Activated CD4-positive, alpha-beta T cell treated with anti-CD3 and anti-CD28 coated beads, Interleukin-2, amount 10 ng/mL, durations not matched to agents 7 days and 5 days (primary cell): Measurements from ENCODE around the gene RGS6. TPM values are rescaled to one million over a fixed set of nuclear protein-coding genes. Genes with fewer than 3 reads are reported as not detected.

Experiments
- CTCF ChIA-PET: fragments of 350-600 bp; sonication (Branson Sonifier 250); formaldehyde crosslinking; loops from one replicate; lab custom pipeline; 2021; ENCODE audit warnings: antibody characterized with exemption; lab: Charles Lee
- POLR2A ChIA-PET: fragments of 350-600 bp; sonication (Branson Sonifier 250); formaldehyde crosslinking; loops from one replicate; lab custom pipeline; 2021; ENCODE audit warnings: antibody characterized with exemption; lab: Charles Lee
- DNase-seq: peaks from one replicate; pipeline ENCODE4 v3.0.0-alpha.2; 2020
- H3K27ac Mint-ChIP-seq: one replicate; pipeline ENCODE4 v1.8.0; 2021; ENCODE audit warnings: mild to moderate bottlenecking, moderate library complexity, mixed read lengths
- H3K27me3 Mint-ChIP-seq: one replicate; pipeline ENCODE4 v1.8.0; 2021; ENCODE audit warnings: mixed read lengths
- H3K36me3 Mint-ChIP-seq: one replicate; pipeline ENCODE4 v1.8.0; 2021; ENCODE audit warnings: low read depth, mixed read lengths
- H3K4me1 Mint-ChIP-seq: one replicate; pipeline ENCODE4 v1.8.0; 2021; ENCODE audit warnings: mixed read lengths
- H3K4me3 Mint-ChIP-seq: one replicate; pipeline ENCODE4 v1.8.0; 2021; ENCODE audit warnings: mild to moderate bottlenecking, moderate library complexity, mixed read lengths
- H3K9me3 Mint-ChIP-seq: one replicate; pipeline ENCODE4 v1.8.0; 2021; ENCODE audit warnings: mixed read lengths
- total RNA-seq, 2 experiments: library from RNA; stranded (reverse); gene quantifications; one replicate each; pipeline ENCODE4 v1.2.3, GENCODE V29; 2021

RGS6 gene
- total RNA-seq, 2 experiments from 2014 or later, result 1.4 TPM

DNA sequence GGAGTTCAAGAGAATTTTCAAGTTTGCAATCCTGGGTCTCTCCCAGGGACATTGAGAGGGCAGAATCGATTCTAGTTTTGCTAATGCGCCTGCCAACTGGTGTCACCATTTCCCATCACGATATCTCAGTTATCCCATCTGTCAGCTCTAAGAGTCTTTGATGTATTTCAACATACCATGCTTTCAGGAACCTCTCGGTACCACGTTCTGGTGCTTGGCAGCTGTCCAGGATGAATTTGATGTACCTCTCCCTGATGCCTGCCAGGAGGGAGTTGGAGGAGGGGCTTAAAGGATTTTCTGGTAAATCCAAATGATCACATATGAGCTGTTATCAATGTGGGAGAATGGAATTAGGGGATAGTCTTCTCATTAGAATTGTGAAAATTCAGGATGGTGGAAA lies 332.5 kb downstream of the RGS6 start:
- no peak for DNase-seq
- ChIA-PET POLR2A (no interaction called here), CTCF (no interaction called here)
- H3K9me3 Mint-ChIP-seq, result no peaks in the 10 kb centered on the region
- no peak overlapping the region for H3K4me3 Mint-ChIP-seq
- H3K27ac Mint-ChIP-seq, result no peak overlapping the region
- peaks cover 2% of the 10 kb centered on the region for H3K27me3 Mint-ChIP-seq
- H3K4me1 Mint-ChIP-seq, result no peaks in the 10 kb centered on the region
- H3K36me3 Mint-ChIP-seq, result no peaks in the 10 kb centered on the region

DNA sequence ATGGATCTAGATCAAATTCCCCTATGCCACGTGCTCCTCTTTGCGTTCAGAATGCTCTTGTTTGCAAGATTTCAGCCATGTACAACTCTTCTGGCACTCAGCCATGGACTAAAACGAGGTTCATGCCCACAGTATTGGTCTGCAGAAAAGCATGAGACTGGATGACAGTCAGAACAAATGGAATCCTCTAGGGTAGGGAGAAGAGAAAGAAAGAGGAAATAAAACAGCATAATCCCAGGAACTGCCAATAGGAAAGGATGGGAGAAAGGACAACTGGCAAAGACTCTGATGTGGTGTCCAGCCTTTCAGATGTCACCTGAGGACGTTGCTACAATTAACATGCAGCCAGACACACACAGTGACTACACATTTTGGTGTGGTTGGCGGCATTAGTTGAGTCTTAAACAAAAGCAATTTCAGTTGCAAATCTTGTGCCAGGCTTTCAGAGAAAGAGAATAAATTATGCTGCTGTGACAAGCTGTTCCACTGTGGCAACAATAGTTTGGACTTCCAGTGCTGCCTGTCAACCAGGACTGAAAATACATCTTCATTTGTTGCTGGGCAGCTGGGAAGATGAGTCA lies 338.0 kb downstream of the RGS6 start:
- Mint-ChIP-seq H3K4me3 (no peak overlapping the region), H3K4me1 (no peaks in the 10 kb centered on the region), H3K9me3 (no peaks in the 10 kb centered on the region), H3K27ac (no peak overlapping the region), H3K27me3 (peaks cover 2% of the 10 kb centered on the region), H3K36me3 (no peaks in the 10 kb centered on the region)
- ChIA-PET CTCF (no interaction called here), POLR2A (no interaction called here)
- no peak for DNase-seq

GRCh38 chr14:72270749-72271148 lies 338.5 kb downstream of the RGS6 start:
- CTCF ChIA-PET, result no interaction called here
- H3K27me3 Mint-ChIP-seq, result peaks cover 2% of the 10 kb centered on the region
- H3K9me3 Mint-ChIP-seq, result no peaks in the 10 kb centered on the region
- H3K36me3 Mint-ChIP-seq, result no peaks in the 10 kb centered on the region
- no peaks in the 10 kb centered on the region for H3K4me1 Mint-ChIP-seq
- no peak overlapping the region for H3K27ac Mint-ChIP-seq
- H3K4me3 Mint-ChIP-seq, result no peak overlapping the region
- POLR2A ChIA-PET, result no interaction called here
- DNase-seq, result no peak

DNA sequence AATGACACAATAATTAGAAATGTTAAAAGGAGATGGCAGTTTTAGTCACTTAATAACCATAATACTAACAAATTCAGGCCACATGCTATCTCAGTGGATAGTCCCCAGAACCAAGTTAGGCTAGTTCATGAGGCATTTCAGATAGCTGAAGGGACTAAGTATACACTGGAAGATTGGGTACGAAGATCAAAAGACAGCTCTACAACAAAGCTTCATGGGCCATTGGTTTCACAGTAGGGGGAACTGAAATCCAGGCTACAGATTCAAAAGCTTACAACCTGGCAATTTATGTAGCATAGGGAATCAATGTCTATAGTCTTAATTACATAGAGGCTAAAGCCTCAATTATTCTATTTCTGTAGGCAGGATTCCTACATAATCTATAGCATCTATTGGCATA lies 343.0 kb downstream of the RGS6 start:
- H3K27me3 Mint-ChIP-seq, result peaks cover 2% of the 10 kb centered on the region
- no peak for DNase-seq
- peaks cover 2% of the 10 kb centered on the region for H3K9me3 Mint-ChIP-seq
- ChIA-PET POLR2A (no interaction called here), CTCF (interaction anchor here (0.6 kb wide), 1 partner anchor 293 kb away, joined by 3 read pairs; no protein-coding TSS in a partner anchor)
- no peak overlapping the region for H3K4me3 Mint-ChIP-seq
- no peaks in the 10 kb centered on the region for H3K36me3 Mint-ChIP-seq
- no peaks in the 10 kb centered on the region for H3K4me1 Mint-ChIP-seq
- H3K27ac Mint-ChIP-seq, result no peak overlapping the region

DNA sequence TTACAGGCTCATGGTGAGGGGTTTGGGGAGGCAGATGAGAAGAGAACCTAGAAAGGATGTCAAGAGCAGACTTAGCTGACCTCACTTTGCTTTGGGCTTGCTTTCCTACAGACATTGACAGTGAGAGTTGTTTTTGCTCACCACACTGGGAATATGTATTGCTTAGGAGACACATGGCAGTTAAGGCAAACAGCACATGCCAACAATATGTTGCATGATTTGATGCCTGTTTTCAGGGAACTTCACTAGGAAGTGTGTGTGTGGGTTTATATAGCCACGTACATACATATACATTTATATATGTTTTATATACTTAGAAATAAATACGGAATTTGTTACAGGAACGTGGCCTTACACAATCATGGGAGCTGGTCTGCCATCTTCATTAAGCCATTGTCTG lies 346.1 kb downstream of the RGS6 start:
- POLR2A ChIA-PET, result no interaction called here

DNA sequence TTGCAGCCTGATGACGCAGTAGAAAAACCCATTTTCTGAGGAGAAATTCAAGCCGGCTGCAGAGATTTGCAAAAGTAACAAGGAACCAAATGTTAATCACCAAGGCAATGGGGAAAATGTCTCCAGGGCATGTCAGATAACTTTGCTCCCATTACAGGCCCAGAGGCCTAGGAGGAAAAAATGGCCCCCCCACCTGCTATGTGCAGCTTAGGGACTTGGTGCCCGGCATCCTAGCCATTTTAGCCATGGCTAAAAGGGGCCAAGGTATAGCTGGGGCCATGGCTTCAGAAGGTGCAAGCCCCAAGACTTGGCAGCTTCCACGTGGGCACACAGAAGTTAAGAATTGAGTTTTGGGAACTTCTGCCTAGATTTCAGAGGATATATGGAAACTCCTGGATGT lies 351.9 kb downstream of the RGS6 start:
- no peak overlapping the region for H3K4me3 Mint-ChIP-seq
- H3K36me3 Mint-ChIP-seq, result peaks cover 2% of the 10 kb centered on the region
- no peaks in the 10 kb centered on the region for H3K4me1 Mint-ChIP-seq
- ChIA-PET CTCF (no interaction called here), POLR2A (no interaction called here)
- DNase-seq, result no peak
- H3K27ac Mint-ChIP-seq, result no peak overlapping the region
- peaks cover 2% of the 10 kb centered on the region for H3K27me3 Mint-ChIP-seq
- H3K9me3 Mint-ChIP-seq, result peaks cover 27% of the 10 kb centered on the region

More for the DNA sequence above, 346.1 kb downstream of the RGS6 start:
- Mint-ChIP-seq H3K27me3 (peaks cover 2% of the 10 kb centered on the region), H3K27ac (no peak overlapping the region), H3K9me3 (peaks cover 8% of the 10 kb centered on the region), H3K36me3 (no peaks in the 10 kb centered on the region), H3K4me3 (no peak overlapping the region), H3K4me1 (no peaks in the 10 kb centered on the region)
- CTCF ChIA-PET, result no interaction called here
- DNase-seq, result no peak

DNA sequence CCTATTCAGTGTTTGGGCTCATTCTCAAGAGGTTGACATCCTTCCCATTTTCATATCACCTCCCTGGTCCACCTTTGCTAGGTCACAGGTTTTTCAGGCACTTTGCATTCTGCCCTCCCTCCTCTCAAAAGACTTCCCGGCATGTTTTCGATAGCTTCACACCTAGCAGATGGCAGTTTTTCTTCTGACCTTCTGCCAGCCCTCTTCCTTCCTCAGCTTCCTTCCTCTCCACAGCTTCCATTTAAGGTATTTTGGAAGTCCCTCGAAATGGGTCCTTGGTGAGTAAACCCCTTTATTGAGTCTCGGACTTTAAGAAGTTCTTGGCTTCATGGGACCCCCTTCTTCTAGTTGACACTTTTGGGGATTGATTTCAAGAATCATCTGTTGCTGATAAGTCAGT lies 358.0 kb downstream of the RGS6 start:
- Mint-ChIP-seq H3K4me3 (no peak overlapping the region), H3K27me3 (peaks cover 19% of the 10 kb centered on the region), H3K36me3 (peaks cover 2% of the 10 kb centered on the region), H3K4me1 (no peaks in the 10 kb centered on the region), H3K9me3 (peaks cover 10% of the 10 kb centered on the region), H3K27ac (no peak overlapping the region)
- ChIA-PET CTCF (interaction anchor here (0.6 kb wide), 1 partner anchor 13 kb away, joined by 3 read pairs; no protein-coding TSS in a partner anchor), POLR2A (no interaction called here)
- no peak for DNase-seq

DNA sequence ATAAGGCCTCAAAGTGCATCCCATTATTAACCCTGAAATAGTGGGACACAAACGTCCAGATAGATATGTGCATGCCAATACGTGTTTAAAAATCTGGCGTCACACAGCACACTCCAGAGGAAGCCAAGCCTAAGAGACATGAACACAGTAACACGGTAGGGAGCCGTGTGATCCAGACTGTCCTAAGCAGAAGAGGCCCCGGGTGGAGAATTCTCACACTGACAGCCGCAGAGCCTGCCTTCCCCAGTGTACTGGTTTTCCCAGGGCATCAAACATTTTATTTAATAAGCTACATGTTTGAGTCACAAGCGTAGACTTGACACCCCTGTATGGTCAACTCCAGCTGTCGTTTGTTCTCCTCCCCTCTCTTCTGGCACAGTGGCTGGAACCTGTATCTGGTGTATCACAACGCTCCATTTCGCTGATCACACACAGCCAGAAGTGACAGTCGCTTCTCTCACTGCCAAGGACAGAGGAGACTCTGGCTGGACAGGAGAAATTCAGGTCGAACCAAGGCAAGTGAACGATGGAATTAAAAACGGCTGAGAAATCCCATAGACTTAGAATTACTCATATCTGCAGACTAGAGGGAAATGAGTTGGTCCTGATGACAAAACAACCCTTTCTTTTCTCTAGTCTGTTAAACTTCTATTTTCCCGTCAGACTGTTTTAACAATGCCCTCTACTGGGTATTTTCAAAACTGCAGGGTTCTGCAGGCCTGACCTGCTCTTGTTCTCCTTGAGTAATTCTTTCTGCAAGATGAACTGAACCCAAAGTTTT lies 359.9 kb downstream of the RGS6 start:
- no peaks in the 10 kb centered on the region for H3K36me3 Mint-ChIP-seq
- H3K27ac Mint-ChIP-seq, result no peak overlapping the region
- CTCF ChIA-PET, result no interaction called here
- peak; percentile 13 for DNase-seq
- no peak overlapping the region for H3K4me3 Mint-ChIP-seq
- no peaks in the 10 kb centered on the region for H3K9me3 Mint-ChIP-seq
- no peaks in the 10 kb centered on the region for H3K4me1 Mint-ChIP-seq
- peaks cover 19% of the 10 kb centered on the region for H3K27me3 Mint-ChIP-seq
- POLR2A ChIA-PET, result no interaction called here

- no peak overlapping the region for H3K27ac Mint-ChIP-seq
- CTCF ChIA-PET, result no interaction called here
- peaks cover 19% of the 10 kb centered on the region for H3K27me3 Mint-ChIP-seq
- no peaks in the 10 kb centered on the region for H3K4me1 Mint-ChIP-seq
- H3K9me3 Mint-ChIP-seq, result no peaks in the 10 kb centered on the region
- no peak overlapping the region for H3K4me3 Mint-ChIP-seq
- no peaks in the 10 kb centered on the region for H3K36me3 Mint-ChIP-seq
- DNase-seq, result no peak
- POLR2A ChIA-PET, result no interaction called here
Measured at GRCh38 chr14:72292689-72293024, 360.4 kb downstream of the RGS6 start.

GRCh38 chr14:72301352-72301751 lies 369.1 kb downstream of the RGS6 start:
- CTCF ChIA-PET, result no interaction called here
- H3K9me3 Mint-ChIP-seq, result peaks cover 24% of the 10 kb centered on the region
- no peak overlapping the region for H3K27ac Mint-ChIP-seq
- H3K27me3 Mint-ChIP-seq, result peaks cover 32% of the 10 kb centered on the region
- H3K4me3 Mint-ChIP-seq, result no peak overlapping the region
- H3K4me1 Mint-ChIP-seq, result no peaks in the 10 kb centered on the region
- H3K36me3 Mint-ChIP-seq, result no peaks in the 10 kb centered on the region
- DNase-seq, result no peak
- POLR2A ChIA-PET, result no interaction called here

GRCh38 chr14:72303930-72304329 lies 371.7 kb downstream of the RGS6 start:
- no peak overlapping the region for H3K27ac Mint-ChIP-seq
- DNase-seq, result no peak
- peaks cover 27% of the 10 kb centered on the region for H3K9me3 Mint-ChIP-seq
- no peaks in the 10 kb centered on the region for H3K36me3 Mint-ChIP-seq
- H3K4me1 Mint-ChIP-seq, result no peaks in the 10 kb centered on the region
- CTCF ChIA-PET, result no interaction called here
- POLR2A ChIA-PET, result no interaction called here
- H3K4me3 Mint-ChIP-seq, result no peak overlapping the region
- peaks cover 42% of the 10 kb centered on the region for H3K27me3 Mint-ChIP-seq

- no peak overlapping the region for H3K4me3 Mint-ChIP-seq
- CTCF ChIA-PET, result no interaction called here
- POLR2A ChIA-PET, result no interaction called here
- no peaks in the 10 kb centered on the region for H3K4me1 Mint-ChIP-seq
- no peak overlapping the region for H3K27ac Mint-ChIP-seq
- no peak for DNase-seq
- peaks cover 33% of the 10 kb centered on the region for H3K27me3 Mint-ChIP-seq
- no peaks in the 10 kb centered on the region for H3K36me3 Mint-ChIP-seq
- peaks cover 27% of the 10 kb centered on the region for H3K9me3 Mint-ChIP-seq
Measured at GRCh38 chr14:72305561-72305960, 373.3 kb downstream of the RGS6 start.

GRCh38 chr14:72308967-72309485 lies 376.8 kb downstream of the RGS6 start:
- H3K27me3 Mint-ChIP-seq, result peaks cover 15% of the 10 kb centered on the region
- CTCF ChIA-PET, result no interaction called here

More at GRCh38 chr14:72308967-72309485, 376.8 kb downstream of the RGS6 start:
- peaks cover 3% of the 10 kb centered on the region for H3K4me1 Mint-ChIP-seq
- H3K9me3 Mint-ChIP-seq, result peaks cover 17% of the 10 kb centered on the region
- POLR2A ChIA-PET, result no interaction called here
- no peak for DNase-seq
- H3K27ac Mint-ChIP-seq, result no peak overlapping the region
- no peaks in the 10 kb centered on the region for H3K36me3 Mint-ChIP-seq
- H3K4me3 Mint-ChIP-seq, result no peak overlapping the region
